HCT116 (cell line): ENCODE results near the gene ALG8. TPM values are rescaled to one million over a fixed set of nuclear protein-coding genes. Genes with fewer than 3 reads are reported as not detected.

Experiments
- ATAC-seq: fragments of 200-7000 bp; cut with Tn5 transposase; 2 replicates; pipeline ENCODE4 v1.9.1; 2020; ENCODE audit warnings: mild to moderate bottlenecking, moderate library complexity
- BruUV-seq: library from RNA; stranded (reverse); fragments of 400-500 nt; replicated peaks from 2 replicates; lab custom pipeline; 2021; lab: Mats Ljungman, UMichigan
- CTCF ChIA-PET: fragments of 300-600 bp; sonication (Branson Sonifier 250); formaldehyde crosslinking; loops from one replicate; lab custom pipeline; 2021; ENCODE audit warnings: antibody characterized with exemption; lab: Charles Lee
- POLR2A ChIA-PET: fragments of 300-600, 350-600 bp; sonication (Branson Sonifier 250); formaldehyde crosslinking; loops from one replicate; lab custom pipeline; 2021; ENCODE audit warnings: antibody characterized with exemption; lab: Charles Lee
- RAD21 ChIA-PET, 2 experiments: fragments of 300-600 bp; sonication (Branson Sonifier 250); formaldehyde crosslinking; loops; one replicate each; lab custom pipeline; 2023; ENCODE audit warnings: low total read pairs in 2 of 2; ENCODE audit not compliant: uncharacterized antibody in 2 of 2, unreplicated experiment in 2 of 2, low non-redundant PET in 1 of 2; lab: Charles Lee
- DNase-seq: peaks from one replicate; pipeline ENCODE4 v3.0.0-alpha.2; 2010; ENCODE audit warnings: low read depth, low spot score
- H2AFZ ChIP-seq: fragments of 200-600 bp; shearing (Covaris generic), sonication (generic); 2 replicates; pipeline ENCODE4 v1.6.1; 2017; ENCODE audit warnings: low read depth, mixed run types, mixed read lengths, antibody characterized with exemption, low read length; ENCODE audit not compliant: poor library complexity, severe bottlenecking
- H3K27ac ChIP-seq: 2 replicates; pipeline ENCODE4 v1.5.1; 2012; ENCODE audit warnings: low read depth, low read length
- H3K27me3 ChIP-seq: fragments of 200-600 bp; sonication (generic); 2 replicates; pipeline ENCODE4 v1.6.1; 2016; ENCODE audit warnings: mixed run types, low read length, mixed read lengths; ENCODE audit not compliant: insufficient read depth
- H3K36me3 ChIP-seq, 2 experiments: fragments of 200-500 bp in 1 of 2; fragments of 200-600 bp in 1 of 2; sonication (Bioruptor generic) in 1 of 2; sonication (generic) in 1 of 2; 2 replicates each; pipeline versions ENCODE4 v1.5.1 to v1.6.1; 2014 to 2016; ENCODE audit warnings: low read length in 2 of 2, inconsistent platforms in 1 of 2, mixed read lengths in 1 of 2, mixed run types in 1 of 2; ENCODE audit not compliant: insufficient read depth in 2 of 2, control insufficient read depth in 1 of 2
- H3K4me1 ChIP-seq, 2 experiments: fragments of 200-600 bp in 1 of 2; sonication (generic) in 1 of 2; 2 replicates each; pipeline versions ENCODE4 v1.5.1 to v1.6.1; 2012 to 2017; ENCODE audit warnings: low read length in 2 of 2, inconsistent platforms in 1 of 2, mild to moderate bottlenecking in 1 of 2, mixed read lengths in 1 of 2, mixed run types in 1 of 2, moderate library complexity in 1 of 2; ENCODE audit not compliant: insufficient read depth in 2 of 2, control insufficient read depth in 1 of 2
- H3K4me2 ChIP-seq: fragments of 200-600 bp; sonication (generic); 2 replicates; pipeline ENCODE4 v1.6.1; 2017; ENCODE audit warnings: mixed run types, low read length, mixed read lengths
- H3K4me3 ChIP-seq, 2 experiments: fragments of 200-600 bp in 1 of 2; sonication (generic) in 1 of 2; replicated peaks in 1 of 2; 2 replicates each; pipeline ENCODE4 v1.5.1; 2011 to 2016; ENCODE audit warnings: low read length in 2 of 2, control low read depth in 1 of 2, low read depth in 1 of 2, mild to moderate bottlenecking in 1 of 2, mixed read lengths in 1 of 2, mixed run types in 1 of 2
- H3K79me2 ChIP-seq: fragments of 200-600 bp; sonication (generic); 2 replicates; pipeline ENCODE4 v1.6.1; 2017; ENCODE audit warnings: mild to moderate bottlenecking, mixed run types, low read length, moderate library complexity, mixed read lengths; ENCODE audit not compliant: insufficient read depth
- H3K9ac ChIP-seq: fragments of 200-600 bp; sonication (generic); 2 replicates; pipeline ENCODE4 v1.6.1; 2016; ENCODE audit warnings: low read length, mixed read lengths
- H3K9me2 ChIP-seq: fragments of 200-600 bp; sonication (generic), shearing (Covaris generic); 2 replicates; pipeline ENCODE4 v1.6.1; 2017; ENCODE audit warnings: mixed run types, mild to moderate bottlenecking, moderate library complexity; ENCODE audit not compliant: insufficient read depth
- H3K9me3 ChIP-seq, 2 experiments: fragments of 200-500 bp in 1 of 2; fragments of 200-600 bp in 1 of 2; sonication (Bioruptor generic) in 1 of 2; sonication (generic) in 1 of 2; 2 replicates each; pipeline ENCODE4 v1.6.1; 2014 to 2017; ENCODE audit warnings: low read length in 2 of 2, mixed read lengths in 2 of 2, inconsistent platforms in 1 of 2, low read depth in 1 of 2, mild to moderate bottlenecking in 1 of 2, mixed run types in 1 of 2, moderate library complexity in 1 of 2; ENCODE audit not compliant: control insufficient read depth in 1 of 2, insufficient read depth in 1 of 2
- H4K20me1 ChIP-seq: fragments of 200-600 bp; sonication (generic), shearing (Covaris generic); 2 replicates; pipeline ENCODE4 v1.6.1; 2017; ENCODE audit warnings: mixed run types, mild to moderate bottlenecking, moderate library complexity; ENCODE audit not compliant: insufficient read depth
- CBX3 ChIP-seq: IDR thresholded peaks from 2 replicates; pipeline ENCODE4 v1.6.1; 2012; ENCODE audit warnings: low read depth
- CEBPB ChIP-seq: IDR thresholded peaks from 2 replicates; pipeline ENCODE4 v1.6.1; 2012; ENCODE audit warnings: low read depth
- EGR1 ChIP-seq: IDR thresholded peaks from 2 replicates; pipeline ENCODE4 v1.6.1; 2012; ENCODE audit warnings: low read depth
- ELF1 ChIP-seq: IDR thresholded peaks from 2 replicates; pipeline ENCODE4 v1.6.1; 2012; ENCODE audit warnings: low read depth, borderline replicate concordance
- EZH2 ChIP-seq: fragments of 200-600 bp; sonication (generic); IDR thresholded peaks from 2 replicates; pipeline ENCODE4 v1.6.1; 2017; ENCODE audit warnings: antibody characterized with exemption, mixed run types
- EZH2phosphoT487 ChIP-seq: fragments of 200-600 bp; IDR thresholded peaks from 2 replicates; pipeline ENCODE4 v1.6.1; 2018; ENCODE audit warnings: antibody characterized with exemption, borderline replicate concordance
- FOSL1 ChIP-seq: IDR thresholded peaks from 2 replicates; pipeline ENCODE4 v1.6.1; 2012; ENCODE audit warnings: low read depth
- JUND ChIP-seq: IDR thresholded peaks from 2 replicates; pipeline ENCODE4 v1.6.1; 2012
- POLR2A ChIP-seq: IDR thresholded peaks from 2 replicates; pipeline ENCODE4 v1.7.0; 2011; ENCODE audit warnings: borderline replicate concordance; ENCODE audit not compliant: insufficient read depth, insufficient read length; ENCODE audit errors: extremely low read depth
- POLR2AphosphoS5 ChIP-seq: IDR thresholded peaks from 2 replicates; pipeline ENCODE4 v1.6.1; 2011; ENCODE audit warnings: mild to moderate bottlenecking, low read depth, low read length, moderate library complexity
- SIN3A ChIP-seq: IDR thresholded peaks from 2 replicates; pipeline ENCODE4 v1.6.1; 2012; ENCODE audit warnings: low read depth
- SRF ChIP-seq: IDR thresholded peaks from 2 replicates; pipeline ENCODE4 v1.6.1; 2012; ENCODE audit warnings: low read depth
- YY1 ChIP-seq: IDR thresholded peaks from 2 replicates; pipeline ENCODE4 v1.6.1; 2011; ENCODE audit warnings: low read length, low read depth, moderate library complexity, mild to moderate bottlenecking; ENCODE audit not compliant: insufficient replicate concordance; ENCODE audit errors: extremely low read depth
- ZBTB33 ChIP-seq: IDR thresholded peaks from 2 replicates; pipeline ENCODE4 v1.6.1; 2011; ENCODE audit warnings: mild to moderate bottlenecking, low read length, moderate library complexity; ENCODE audit not compliant: insufficient replicate concordance; ENCODE audit errors: extremely low read depth
- ZFX ChIP-seq: fragments of 450-650 bp; IDR thresholded peaks from 2 replicates; pipeline ENCODE4 v1.6.1; 2017
- ZNF274 ChIP-seq: fragments of 200-500 bp; sonication (Bioruptor generic); IDR thresholded peaks from 2 replicates; pipeline ENCODE4 v1.6.1; 2014; ENCODE audit warnings: mild to moderate bottlenecking, low read depth, low read length, inconsistent platforms
- intact Hi-C: fragments of 100-400 bp; cut with micrococcal nuclease; formaldehyde crosslinking; loops from 2 replicates; pipeline ENCODE4 v1.10.0; 2022
- total RNA-seq: library from RNA; stranded (reverse); gene quantifications from one replicate; pipeline ENCODE4 v1.2.1, GENCODE V29; 2021; ENCODE audit not compliant: unreplicated experiment
- TF ChIP-seq, protein P1 (sequence below), 3 experiments: fragments of 200-600 bp in 1 of 3; sonication (generic) in 1 of 3; IDR thresholded peaks in 2 of 3; conservative IDR thresholded peaks in 1 of 3; 2 replicates each; pipeline ENCODE4 v1.5.1; 2012 to 2017; ENCODE audit warnings: low read depth in 2 of 3, low read length in 2 of 3, antibody characterized with exemption in 1 of 3, borderline replicate concordance in 1 of 3, control low read depth in 1 of 3, mild to moderate bottlenecking in 1 of 3, mixed read lengths in 1 of 3, mixed run types in 1 of 3, moderate library complexity in 1 of 3; ENCODE audit not compliant: insufficient read depth in 1 of 3
- TF ChIP-seq, protein P2 (sequence below): IDR thresholded peaks from 2 replicates; pipeline ENCODE4 v1.6.1; 2012

Gene ALG8
- total RNA-seq, 1 experiment from 2014 or later, result 50.1 TPM

- intact Hi-C loops, result no loop called here
- Histone ChIP-seq H3K4me2 (no peak overlapping the region), H3K27me3 (no peaks in the 10 kb centered on the region), H3K9me3 (no peaks in the 10 kb centered on the region), H3K36me3 (peaks cover 3 to 7% of the 10 kb centered on the region in 2 experiments; a peak in 2 of 4 replicates), H3K9ac (no peak overlapping the region), H2AFZ (no peak overlapping the region), H4K20me1 (no peaks in the 10 kb centered on the region), H3K9me2 (no peaks in the 10 kb centered on the region), H3K4me1 (no peaks in the 10 kb centered on the region), H3K27ac (no peak overlapping the region), H3K4me3 (no peak overlapping the region), H3K79me2 (no peaks in the 10 kb centered on the region; the same call in 1 of the 2 replicates)
- ChIA-PET CTCF (no interaction called here), POLR2A (no interaction called here), RAD21 (no interaction called here)
- BruUV-seq, result no TSS peak
- DNase-seq (no peak), ATAC-seq (no peak)
- no peak for TF ChIP-seq JUND
- TF ChIP-seq EZH2phosphoT487, result no peak
- no peak for TF ChIP-seq SRF
- TF ChIP-seq SIN3A, result no peak
- no peak for TF ChIP-seq ZBTB33
- TF ChIP-seq EZH2, result no peak
- no peak for TF ChIP-seq YY1
- TF ChIP-seq EGR1, result no peak
- TF ChIP-seq POLR2AphosphoS5, result no peak
- TF ChIP-seq, protein P1, sequence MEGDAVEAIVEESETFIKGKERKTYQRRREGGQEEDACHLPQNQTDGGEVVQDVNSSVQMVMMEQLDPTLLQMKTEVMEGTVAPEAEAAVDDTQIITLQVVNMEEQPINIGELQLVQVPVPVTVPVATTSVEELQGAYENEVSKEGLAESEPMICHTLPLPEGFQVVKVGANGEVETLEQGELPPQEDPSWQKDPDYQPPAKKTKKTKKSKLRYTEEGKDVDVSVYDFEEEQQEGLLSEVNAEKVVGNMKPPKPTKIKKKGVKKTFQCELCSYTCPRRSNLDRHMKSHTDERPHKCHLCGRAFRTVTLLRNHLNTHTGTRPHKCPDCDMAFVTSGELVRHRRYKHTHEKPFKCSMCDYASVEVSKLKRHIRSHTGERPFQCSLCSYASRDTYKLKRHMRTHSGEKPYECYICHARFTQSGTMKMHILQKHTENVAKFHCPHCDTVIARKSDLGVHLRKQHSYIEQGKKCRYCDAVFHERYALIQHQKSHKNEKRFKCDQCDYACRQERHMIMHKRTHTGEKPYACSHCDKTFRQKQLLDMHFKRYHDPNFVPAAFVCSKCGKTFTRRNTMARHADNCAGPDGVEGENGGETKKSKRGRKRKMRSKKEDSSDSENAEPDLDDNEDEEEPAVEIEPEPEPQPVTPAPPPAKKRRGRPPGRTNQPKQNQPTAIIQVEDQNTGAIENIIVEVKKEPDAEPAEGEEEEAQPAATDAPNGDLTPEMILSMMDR (IDR thresholded peaks at IDR 0.05 in 2 of 3, conservative IDR thresholded peaks at IDR 0.05 in 1 of 3; ENCODE audit: borderline replicate concordance in 1 of 3, insufficient read depth in 1 of 3, low read depth in 2 of 3, low read length in 2 of 3), result no peak
- TF ChIP-seq CBX3, result no peak
- TF ChIP-seq, protein P2, sequence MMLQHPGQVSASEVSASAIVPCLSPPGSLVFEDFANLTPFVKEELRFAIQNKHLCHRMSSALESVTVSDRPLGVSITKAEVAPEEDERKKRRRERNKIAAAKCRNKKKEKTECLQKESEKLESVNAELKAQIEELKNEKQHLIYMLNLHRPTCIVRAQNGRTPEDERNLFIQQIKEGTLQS, result no peak
- TF ChIP-seq CEBPB, result no peak
- no peak for TF ChIP-seq ZNF274
- TF ChIP-seq POLR2A, result no peak
- TF ChIP-seq ELF1, result no peak
- TF ChIP-seq FOSL1, result no peak
- no peak for TF ChIP-seq ZFX
These were observed 74.2 kb downstream of the ALG8 start for GRCh38 chr11:78065203-78065602.
